HepG2 (cell line): Measurements from ENCODE around the gene PPP2R5B. TPM values are rescaled to one million over a fixed set of nuclear protein-coding genes. Genes with fewer than 3 reads are reported as not detected.

Source experiments
- CBX5 ChIP-seq: sonication (generic); formaldehyde crosslinking; IDR thresholded peaks from 2 replicates; pipeline ENCODE4 v1.4.0; 2020; ENCODE audit warnings: missing genetic modification reagents, borderline replicate concordance
- FOSL1 ChIP-seq: sonication (generic); formaldehyde crosslinking; IDR thresholded peaks from 2 replicates; pipeline ENCODE4 v1.9.0; 2021; ENCODE audit warnings: missing genetic modification reagents, borderline replicate concordance
- MEF2D ChIP-seq: sonication (generic); formaldehyde crosslinking; IDR thresholded peaks from 2 replicates; pipeline ENCODE4 v1.5.1; 2020; ENCODE audit warnings: mild to moderate bottlenecking, missing genetic modification reagents
- RBFOX2 ChIP-seq: fragments of 200-400 bp; formaldehyde crosslinking; IDR thresholded peaks from 2 replicates; pipeline ENCODE4 v1.6.1; 2017; ENCODE audit warnings: low read depth, mild to moderate bottlenecking, low read length
- SMYD3 ChIP-seq: sonication (generic); formaldehyde crosslinking; IDR thresholded peaks from 2 replicates; pipeline ENCODE4 v1.8.1; 2023; ENCODE audit warnings: mild to moderate bottlenecking, missing genetic modification reagents
- ZFP36 ChIP-seq: fragments of 150-350 bp; IDR thresholded peaks from 2 replicates; pipeline ENCODE4 v1.6.1; 2018; ENCODE audit warnings: borderline replicate concordance, low read length, low read depth; ENCODE audit not compliant: partially characterized antibody
- ZNF282 ChIP-seq: fragments of 450-650 bp; IDR thresholded peaks from 2 replicates; pipeline ENCODE4 v1.6.1; 2018; ENCODE audit not compliant: partially characterized antibody
- ZNF292 ChIP-seq: sonication (generic); formaldehyde crosslinking; IDR thresholded peaks from 2 replicates; pipeline ENCODE4 v1.8.1; 2022; ENCODE audit warnings: mild to moderate bottlenecking, low read depth, missing genetic modification reagents, borderline replicate concordance
- ZNF382 ChIP-seq: sonication (generic); formaldehyde crosslinking; IDR thresholded peaks from 2 replicates; pipeline ENCODE4 v1.5.0; 2020; ENCODE audit warnings: missing genetic modification reagents, mild to moderate bottlenecking, borderline replicate concordance
- ZNF432 ChIP-seq: sonication (generic); formaldehyde crosslinking; IDR thresholded peaks from 2 replicates; pipeline ENCODE4 v1.5.0; 2020; ENCODE audit warnings: missing genetic modification reagents, mild to moderate bottlenecking, borderline replicate concordance
- ZNF556 ChIP-seq: sonication (generic); formaldehyde crosslinking; IDR thresholded peaks from 2 replicates; pipeline ENCODE4 v1.4.0; 2020; ENCODE audit warnings: mild to moderate bottlenecking, missing genetic modification reagents, borderline replicate concordance
- ZNF598 ChIP-seq: sonication (generic); formaldehyde crosslinking; IDR thresholded peaks from 2 replicates; pipeline ENCODE4 v1.5.1; 2020; ENCODE audit warnings: mild to moderate bottlenecking, missing genetic modification reagents, borderline replicate concordance
- ZNF737 ChIP-seq: sonication (generic); formaldehyde crosslinking; IDR thresholded peaks from 2 replicates; pipeline ENCODE4 v1.5.0; 2020; ENCODE audit warnings: missing genetic modification reagents, mild to moderate bottlenecking, borderline replicate concordance
- ZNF782 ChIP-seq: sonication (generic); formaldehyde crosslinking; IDR thresholded peaks from 2 replicates; pipeline ENCODE4 v1.4.0; 2020; ENCODE audit warnings: missing genetic modification reagents, mild to moderate bottlenecking, borderline replicate concordance
- ZNF878 ChIP-seq: sonication (generic); formaldehyde crosslinking; IDR thresholded peaks from 2 replicates; pipeline ENCODE4 v1.8.1; 2023; ENCODE audit warnings: mild to moderate bottlenecking, missing genetic modification reagents, moderate library complexity
- ZNF891 ChIP-seq: sonication (generic); formaldehyde crosslinking; IDR thresholded peaks from 2 replicates; pipeline ENCODE4 v1.5.0; 2020; ENCODE audit warnings: mild to moderate bottlenecking, missing genetic modification reagents
- polyA plus RNA-seq, 8 experiments: library from polyadenylated mRNA; depleted of rRNA in 3 of 8; stranded (reverse) in 7 of 8; unstranded in 1 of 8; fragments of >200 nt; fragmentation: Illumina TruSeq in 4 of 8; extraction: Trizol in 4 of 8; gene quantifications; 2 replicates each; pipeline versions ENCODE4 v1.2.1 to v1.2.3, GENCODE V29; 2011 to 2016; ENCODE audit warnings: low read depth in 4 of 8, missing spikeins in 1 of 8, mixed read lengths in 1 of 8; ENCODE audit not compliant: insufficient read depth in 1 of 8
- total RNA-seq, 5 experiments: library from RNA; depleted of rRNA; stranded (reverse); fragments of >200 nt; fragmentation: Illumina TruSeq; extraction: Trizol; gene quantifications; 2 replicates each; pipeline ENCODE4 v1.2.3, GENCODE V29; 2016; ENCODE audit warnings: low read depth in 1 of 5
- TF ChIP-seq, protein P1 (sequence below): sonication (generic); formaldehyde crosslinking; IDR thresholded peaks from 2 replicates; pipeline ENCODE4 v1.5.0; 2020; ENCODE audit warnings: mild to moderate bottlenecking, missing genetic modification reagents, borderline replicate concordance
- TF ChIP-seq, protein P2 (sequence below): sonication (generic); formaldehyde crosslinking; IDR thresholded peaks from 2 replicates; pipeline ENCODE4 v1.4.0; 2020; ENCODE audit warnings: missing genetic modification reagents, borderline replicate concordance
- TF ChIP-seq, protein P3 (sequence below): sonication (generic); formaldehyde crosslinking; IDR thresholded peaks from 2 replicates; pipeline ENCODE4 v1.4.0; 2020; ENCODE audit warnings: missing genetic modification reagents
- TF ChIP-seq, protein P4 (sequence below): IDR thresholded peaks from 2 replicates; pipeline ENCODE4 v1.6.1; 2012; ENCODE audit warnings: low read depth, low read length, improper control_type of control experiment

Gene PPP2R5B
- total and polyA plus RNA-seq, 2 of the 13 experiments (the other 11 are each of a cell fraction or from before 2014, with no cell fraction given) = 2.3 to 8.3 TPM

DNA sequence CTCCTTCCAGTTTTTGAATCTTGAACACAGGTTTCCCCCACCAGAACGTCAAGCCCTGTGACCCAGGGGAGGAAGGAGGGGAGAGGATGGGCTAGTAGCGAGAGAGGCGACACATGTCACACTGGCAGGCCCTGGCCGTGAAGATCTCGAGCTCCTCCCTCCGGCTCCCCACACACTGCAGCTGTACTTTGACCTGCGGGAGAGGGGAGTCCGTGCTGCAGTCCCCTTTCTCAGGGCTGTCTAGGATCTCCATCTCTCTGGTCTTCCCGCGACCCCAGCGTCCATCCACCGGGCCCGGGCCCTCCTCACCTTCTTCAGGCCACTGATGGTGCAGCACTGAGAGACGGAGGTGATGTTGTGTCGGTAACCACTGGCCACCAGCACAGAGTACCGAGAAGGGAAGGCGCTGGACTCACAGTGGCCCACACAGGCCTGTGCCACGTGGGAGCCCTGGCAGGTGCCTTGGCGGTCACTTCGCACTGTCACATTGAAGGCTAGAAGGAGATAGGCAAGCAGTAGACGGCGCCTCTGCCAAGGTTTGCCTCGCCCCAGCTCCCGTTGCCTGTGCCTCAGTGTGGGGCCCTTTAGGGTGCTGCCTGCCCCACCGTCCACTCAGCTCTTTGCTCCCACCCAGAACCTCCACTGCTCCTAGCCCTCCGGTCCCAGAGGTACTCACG is 10.3 kb downstream of the PPP2R5B start (continued):
- TF ChIP-seq ZNF556 (CRISPR knock-in tag) (no peak), ZFP36 (no peak), SMYD3 (CRISPR knock-in tag) (0 out of 2 replicates have a peak, but pooled peaks have one; percentile 16), ZNF891 (CRISPR knock-in tag) (peak; percentile 86; the same call in 1 of the 2 replicates), FOSL1 (no peak), RBFOX2 (peak; percentile 57; the same call in 1 of the 2 replicates), ZNF282 (no peak), ZNF598 (CRISPR knock-in tag) (peak; percentile 81; the same call in 1 of the 2 replicates), ZNF782 (CRISPR knock-in tag) (no peak), ZNF292 (CRISPR knock-in tag) (0 out of 2 replicates have a peak, but pooled peaks have one; percentile 41), ZNF737 (CRISPR knock-in tag) (no peak), ZNF382 (CRISPR knock-in tag) (no peak), CBX5 (CRISPR knock-in tag) (no peak), ZNF878 (CRISPR knock-in tag) (no peak), ZNF432 (CRISPR knock-in tag) (no peak), MEF2D (CRISPR knock-in tag) (no peak)
- TF ChIP-seq, protein P1, sequence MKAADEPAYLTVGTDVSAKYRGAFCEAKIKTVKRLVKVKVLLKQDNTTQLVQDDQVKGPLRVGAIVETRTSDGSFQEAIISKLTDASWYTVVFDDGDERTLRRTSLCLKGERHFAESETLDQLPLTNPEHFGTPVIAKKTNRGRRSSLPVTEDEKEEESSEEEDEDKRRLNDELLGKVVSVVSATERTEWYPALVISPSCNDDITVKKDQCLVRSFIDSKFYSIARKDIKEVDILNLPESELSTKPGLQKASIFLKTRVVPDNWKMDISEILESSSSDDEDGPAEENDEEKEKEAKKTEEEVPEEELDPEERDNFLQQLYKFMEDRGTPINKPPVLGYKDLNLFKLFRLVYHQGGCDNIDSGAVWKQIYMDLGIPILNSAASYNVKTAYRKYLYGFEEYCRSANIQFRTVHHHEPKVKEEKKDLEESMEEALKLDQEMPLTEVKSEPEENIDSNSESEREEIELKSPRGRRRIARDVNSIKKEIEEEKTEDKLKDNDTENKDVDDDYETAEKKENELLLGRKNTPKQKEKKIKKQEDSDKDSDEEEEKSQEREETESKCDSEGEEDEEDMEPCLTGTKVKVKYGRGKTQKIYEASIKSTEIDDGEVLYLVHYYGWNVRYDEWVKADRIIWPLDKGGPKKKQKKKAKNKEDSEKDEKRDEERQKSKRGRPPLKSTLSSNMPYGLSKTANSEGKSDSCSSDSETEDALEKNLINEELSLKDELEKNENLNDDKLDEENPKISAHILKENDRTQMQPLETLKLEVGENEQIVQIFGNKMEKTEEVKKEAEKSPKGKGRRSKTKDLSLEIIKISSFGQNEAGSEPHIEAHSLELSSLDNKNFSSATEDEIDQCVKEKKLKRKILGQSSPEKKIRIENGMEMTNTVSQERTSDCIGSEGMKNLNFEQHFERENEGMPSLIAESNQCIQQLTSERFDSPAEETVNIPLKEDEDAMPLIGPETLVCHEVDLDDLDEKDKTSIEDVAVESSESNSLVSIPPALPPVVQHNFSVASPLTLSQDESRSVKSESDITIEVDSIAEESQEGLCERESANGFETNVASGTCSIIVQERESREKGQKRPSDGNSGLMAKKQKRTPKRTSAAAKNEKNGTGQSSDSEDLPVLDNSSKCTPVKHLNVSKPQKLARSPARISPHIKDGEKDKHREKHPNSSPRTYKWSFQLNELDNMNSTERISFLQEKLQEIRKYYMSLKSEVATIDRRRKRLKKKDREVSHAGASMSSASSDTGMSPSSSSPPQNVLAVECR (CRISPR knock-in tag) = peak; percentile 58; the same call in 1 of the 2 replicates
- TF ChIP-seq, protein P2, sequence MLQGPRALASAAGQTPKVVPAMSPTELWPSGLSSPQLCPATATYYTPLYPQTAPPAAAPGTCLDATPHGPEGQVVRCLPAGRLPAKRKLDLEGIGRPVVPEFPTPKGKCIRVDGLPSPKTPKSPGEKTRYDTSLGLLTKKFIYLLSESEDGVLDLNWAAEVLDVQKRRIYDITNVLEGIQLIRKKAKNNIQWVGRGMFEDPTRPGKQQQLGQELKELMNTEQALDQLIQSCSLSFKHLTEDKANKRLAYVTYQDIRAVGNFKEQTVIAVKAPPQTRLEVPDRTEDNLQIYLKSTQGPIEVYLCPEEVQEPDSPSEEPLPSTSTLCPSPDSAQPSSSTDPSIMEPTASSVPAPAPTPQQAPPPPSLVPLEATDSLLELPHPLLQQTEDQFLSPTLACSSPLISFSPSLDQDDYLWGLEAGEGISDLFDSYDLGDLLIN (CRISPR knock-in tag) = peak; percentile 68; the same call in 1 of the 2 replicates
- TF ChIP-seq, protein P3, sequence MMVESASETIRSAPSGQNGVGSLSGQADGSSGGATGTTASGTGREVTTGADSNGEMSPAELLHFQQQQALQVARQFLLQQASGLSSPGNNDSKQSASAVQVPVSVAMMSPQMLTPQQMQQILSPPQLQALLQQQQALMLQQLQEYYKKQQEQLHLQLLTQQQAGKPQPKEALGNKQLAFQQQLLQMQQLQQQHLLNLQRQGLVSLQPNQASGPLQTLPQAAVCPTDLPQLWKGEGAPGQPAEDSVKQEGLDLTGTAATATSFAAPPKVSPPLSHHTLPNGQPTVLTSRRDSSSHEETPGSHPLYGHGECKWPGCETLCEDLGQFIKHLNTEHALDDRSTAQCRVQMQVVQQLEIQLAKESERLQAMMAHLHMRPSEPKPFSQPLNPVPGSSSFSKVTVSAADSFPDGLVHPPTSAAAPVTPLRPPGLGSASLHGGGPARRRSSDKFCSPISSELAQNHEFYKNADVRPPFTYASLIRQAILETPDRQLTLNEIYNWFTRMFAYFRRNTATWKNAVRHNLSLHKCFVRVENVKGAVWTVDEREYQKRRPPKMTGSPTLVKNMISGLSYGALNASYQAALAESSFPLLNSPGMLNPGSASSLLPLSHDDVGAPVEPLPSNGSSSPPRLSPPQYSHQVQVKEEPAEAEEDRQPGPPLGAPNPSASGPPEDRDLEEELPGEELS (CRISPR knock-in tag) = no peak
- TF ChIP-seq, protein P4, sequence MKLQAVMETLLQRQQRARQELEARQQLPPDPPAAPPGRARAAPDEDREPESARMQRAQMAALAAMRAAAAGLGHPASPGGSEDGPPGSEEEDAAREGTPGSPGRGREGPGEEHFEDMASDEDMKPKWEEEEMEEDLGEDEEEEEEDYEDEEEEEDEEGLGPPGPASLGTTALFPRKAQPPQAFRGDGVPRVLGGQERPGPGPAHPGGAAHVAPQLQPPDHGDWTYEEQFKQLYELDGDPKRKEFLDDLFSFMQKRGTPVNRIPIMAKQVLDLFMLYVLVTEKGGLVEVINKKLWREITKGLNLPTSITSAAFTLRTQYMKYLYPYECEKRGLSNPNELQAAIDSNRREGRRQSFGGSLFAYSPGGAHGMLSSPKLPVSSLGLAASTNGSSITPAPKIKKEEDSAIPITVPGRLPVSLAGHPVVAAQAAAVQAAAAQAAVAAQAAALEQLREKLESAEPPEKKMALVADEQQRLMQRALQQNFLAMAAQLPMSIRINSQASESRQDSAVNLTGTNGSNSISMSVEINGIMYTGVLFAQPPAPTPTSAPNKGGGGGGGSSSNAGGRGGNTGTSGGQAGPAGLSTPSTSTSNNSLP = no peak
